PFSK-1 (cell line): ENCODE data around the gene ZNF619.

Experiments used
- POLR2AphosphoS5 ChIP-seq: IDR thresholded peaks from 2 replicates; pipeline ENCODE4 v1.6.1; 2012; ENCODE audit warnings: low read depth, mild to moderate bottlenecking, control low read depth, low read length, moderate library complexity
- TAF1 ChIP-seq: IDR thresholded peaks from 2 replicates; pipeline ENCODE4 v1.6.1; 2012; ENCODE audit warnings: low read length, control low read depth, borderline replicate concordance; ENCODE audit not compliant: insufficient read depth

DNA sequence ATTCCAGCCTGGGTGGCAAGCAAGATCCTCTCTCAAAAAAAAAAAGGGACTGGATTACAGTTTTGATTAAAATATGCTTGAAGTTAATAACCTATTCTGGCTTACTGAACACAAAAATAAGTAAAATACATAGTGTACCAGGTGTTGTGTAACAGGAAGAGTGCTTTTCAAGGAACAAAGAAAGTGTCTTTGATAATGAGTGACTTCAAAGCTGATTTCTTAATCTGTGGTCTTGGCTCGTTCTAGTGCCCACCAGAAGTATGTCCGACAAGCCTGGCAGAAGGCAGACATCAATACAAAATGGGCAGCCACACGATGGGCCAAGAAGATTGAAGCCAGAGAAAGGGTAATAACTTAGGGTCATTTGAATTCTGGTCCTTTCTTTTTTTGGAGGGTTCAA, 15.8 kb upstream of the ZNF619 start:
- TF ChIP-seq POLR2AphosphoS5 (no peak; the same call in 1 of the 2 replicates), TAF1 (no peak)
